ENCODE results near the gene G6PC2. TPM values are rescaled to one million over a fixed set of nuclear protein-coding genes. Genes with fewer than 3 reads are reported as not detected.

G6PC2 gene
- total RNA-seq, 1 experiment from 2014 or later, result not detected

DNA sequence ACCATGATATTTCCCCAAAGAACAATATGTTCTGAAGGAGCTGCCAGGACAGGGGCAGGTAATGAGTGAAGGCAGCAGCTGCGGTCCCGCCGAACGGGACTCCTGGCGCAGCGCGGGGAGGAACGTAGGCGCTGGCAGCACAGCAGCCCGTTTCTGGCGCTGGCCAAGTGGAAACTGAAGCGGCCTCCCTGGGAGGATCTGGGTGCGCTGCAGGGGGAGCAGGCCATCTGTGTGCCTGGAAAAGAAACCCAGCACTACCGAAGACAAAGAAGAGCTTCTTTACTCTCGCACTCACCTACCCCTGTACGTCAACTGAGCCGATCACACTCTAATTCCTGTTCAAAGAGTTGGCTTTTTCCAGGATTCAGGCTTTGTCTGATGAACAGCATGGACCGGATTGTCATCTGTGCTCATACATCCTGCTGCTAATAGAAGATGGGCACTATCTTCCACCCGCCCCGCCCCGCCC is 11.8 kb downstream of the G6PC2 start:
- intact Hi-C loops (cut with micrococcal nuclease; ENCODE audit: unreplicated experiment), result no loop called here
- H3K36me3 Mint-ChIP-seq (ENCODE audit: insufficient read depth, unreplicated experiment), result no peaks in the 10 kb centered on the region
- POLR2A ChIA-PET, result no interaction called here
- no peaks in the 10 kb centered on the region for H3K36me3 ChIP-seq (ENCODE audit: control insufficient read depth, insufficient read depth, low read length)
- H3K27me3 Mint-ChIP-seq (ENCODE audit: insufficient read depth, unreplicated experiment), result peaks cover 19% of the 10 kb centered on the region
- no peaks in the 10 kb centered on the region for H3K9me3 Mint-ChIP-seq (ENCODE audit: unreplicated experiment)
- H3K27ac Mint-ChIP-seq (ENCODE audit: unreplicated experiment), result no peak overlapping the region
- no peak for DNase-seq
- no peaks in the 10 kb centered on the region for H3K4me1 ChIP-seq
- CTCF ChIA-PET, result interaction anchor here (0.6 kb wide), 1 partner anchor 10 kb away, joined by 3 read pairs; no protein-coding TSS in a partner anchor
- H3K27me3 ChIP-seq (replicated peaks; ENCODE audit: control insufficient read depth, insufficient read depth, low read length), result peaks cover 2% of the 10 kb centered on the region; the same call in 1 of the 2 replicates
- no peak overlapping the region for H3K4me3 ChIP-seq (ENCODE audit: low read depth, low read length)
- TF ChIP-seq, protein P1, sequence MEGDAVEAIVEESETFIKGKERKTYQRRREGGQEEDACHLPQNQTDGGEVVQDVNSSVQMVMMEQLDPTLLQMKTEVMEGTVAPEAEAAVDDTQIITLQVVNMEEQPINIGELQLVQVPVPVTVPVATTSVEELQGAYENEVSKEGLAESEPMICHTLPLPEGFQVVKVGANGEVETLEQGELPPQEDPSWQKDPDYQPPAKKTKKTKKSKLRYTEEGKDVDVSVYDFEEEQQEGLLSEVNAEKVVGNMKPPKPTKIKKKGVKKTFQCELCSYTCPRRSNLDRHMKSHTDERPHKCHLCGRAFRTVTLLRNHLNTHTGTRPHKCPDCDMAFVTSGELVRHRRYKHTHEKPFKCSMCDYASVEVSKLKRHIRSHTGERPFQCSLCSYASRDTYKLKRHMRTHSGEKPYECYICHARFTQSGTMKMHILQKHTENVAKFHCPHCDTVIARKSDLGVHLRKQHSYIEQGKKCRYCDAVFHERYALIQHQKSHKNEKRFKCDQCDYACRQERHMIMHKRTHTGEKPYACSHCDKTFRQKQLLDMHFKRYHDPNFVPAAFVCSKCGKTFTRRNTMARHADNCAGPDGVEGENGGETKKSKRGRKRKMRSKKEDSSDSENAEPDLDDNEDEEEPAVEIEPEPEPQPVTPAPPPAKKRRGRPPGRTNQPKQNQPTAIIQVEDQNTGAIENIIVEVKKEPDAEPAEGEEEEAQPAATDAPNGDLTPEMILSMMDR (IDR thresholded peaks at IDR 0.05; ENCODE audit: insufficient read depth in 1 of 2, low read depth in 1 of 2, low read length in 1 of 2, severe bottlenecking in 1 of 2, unreplicated experiment in 1 of 2), result no peak
- no TSS peak for BruUV-seq (replicated peaks)
- no peak overlapping the region for H3K4me3 Mint-ChIP-seq (ENCODE audit: unreplicated experiment)
- no peaks in the 10 kb centered on the region for H3K4me1 Mint-ChIP-seq (ENCODE audit: low read depth, unreplicated experiment)
- 0 out of 2 replicates have a peak, but pooled peaks cover 3% of the 10 kb centered on the region for H3K9me3 ChIP-seq

DNA sequence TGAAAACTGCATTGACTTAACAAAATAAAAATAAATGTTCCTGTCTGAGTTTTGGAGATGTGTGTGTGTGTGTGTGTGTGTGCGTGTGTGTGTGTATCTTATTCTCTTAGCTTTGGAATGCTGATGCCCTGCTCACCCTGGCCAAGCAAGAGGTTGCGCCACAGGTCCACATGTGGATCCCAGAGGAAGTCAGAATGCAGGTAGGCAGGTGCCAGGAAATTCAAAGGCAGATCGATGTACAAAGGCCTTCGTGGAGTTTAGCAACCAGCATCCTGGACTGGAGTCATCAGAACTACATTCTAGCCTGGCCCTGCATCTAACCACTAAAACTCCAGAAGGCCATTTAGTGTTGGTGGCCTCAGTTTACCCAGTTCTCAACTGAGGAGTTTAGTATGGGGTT is 12.4 kb downstream of the G6PC2 start:
- TF ChIP-seq, protein P1 (IDR thresholded peaks at IDR 0.05; ENCODE audit: insufficient read depth in 1 of 2, low read depth in 1 of 2, low read length in 1 of 2, severe bottlenecking in 1 of 2, unreplicated experiment in 1 of 2), result no peak
- H3K9me3 Mint-ChIP-seq (ENCODE audit: unreplicated experiment), result no peaks in the 10 kb centered on the region
- H3K4me3 Mint-ChIP-seq (ENCODE audit: unreplicated experiment), result no peak overlapping the region
- no peak for DNase-seq
- H3K27ac Mint-ChIP-seq (ENCODE audit: unreplicated experiment), result no peak overlapping the region
- peaks cover 2% of the 10 kb centered on the region; the same call in 1 of the 2 replicates for H3K27me3 ChIP-seq (replicated peaks; ENCODE audit: control insufficient read depth, insufficient read depth, low read length)
- no peak overlapping the region for H3K4me3 ChIP-seq (ENCODE audit: low read depth, low read length)
- H3K4me1 Mint-ChIP-seq (ENCODE audit: low read depth, unreplicated experiment), result no peaks in the 10 kb centered on the region
- H3K9me3 ChIP-seq, result 0 out of 2 replicates have a peak, but pooled peaks cover 3% of the 10 kb centered on the region
- no peaks in the 10 kb centered on the region for H3K36me3 Mint-ChIP-seq (ENCODE audit: insufficient read depth, unreplicated experiment)
- intact Hi-C loops (cut with micrococcal nuclease; ENCODE audit: unreplicated experiment), result no loop called here
- no peaks in the 10 kb centered on the region for H3K4me1 ChIP-seq
- no peaks in the 10 kb centered on the region for H3K36me3 ChIP-seq (ENCODE audit: control insufficient read depth, insufficient read depth, low read length)
- peaks cover 23% of the 10 kb centered on the region for H3K27me3 Mint-ChIP-seq (ENCODE audit: insufficient read depth, unreplicated experiment)
- ChIA-PET POLR2A (no interaction called here), CTCF (interaction anchor here (0.6 kb wide), 1 partner anchor 10 kb away, joined by 3 read pairs; no protein-coding TSS in a partner anchor)
- BruUV-seq (replicated peaks), result no TSS peak

DNA sequence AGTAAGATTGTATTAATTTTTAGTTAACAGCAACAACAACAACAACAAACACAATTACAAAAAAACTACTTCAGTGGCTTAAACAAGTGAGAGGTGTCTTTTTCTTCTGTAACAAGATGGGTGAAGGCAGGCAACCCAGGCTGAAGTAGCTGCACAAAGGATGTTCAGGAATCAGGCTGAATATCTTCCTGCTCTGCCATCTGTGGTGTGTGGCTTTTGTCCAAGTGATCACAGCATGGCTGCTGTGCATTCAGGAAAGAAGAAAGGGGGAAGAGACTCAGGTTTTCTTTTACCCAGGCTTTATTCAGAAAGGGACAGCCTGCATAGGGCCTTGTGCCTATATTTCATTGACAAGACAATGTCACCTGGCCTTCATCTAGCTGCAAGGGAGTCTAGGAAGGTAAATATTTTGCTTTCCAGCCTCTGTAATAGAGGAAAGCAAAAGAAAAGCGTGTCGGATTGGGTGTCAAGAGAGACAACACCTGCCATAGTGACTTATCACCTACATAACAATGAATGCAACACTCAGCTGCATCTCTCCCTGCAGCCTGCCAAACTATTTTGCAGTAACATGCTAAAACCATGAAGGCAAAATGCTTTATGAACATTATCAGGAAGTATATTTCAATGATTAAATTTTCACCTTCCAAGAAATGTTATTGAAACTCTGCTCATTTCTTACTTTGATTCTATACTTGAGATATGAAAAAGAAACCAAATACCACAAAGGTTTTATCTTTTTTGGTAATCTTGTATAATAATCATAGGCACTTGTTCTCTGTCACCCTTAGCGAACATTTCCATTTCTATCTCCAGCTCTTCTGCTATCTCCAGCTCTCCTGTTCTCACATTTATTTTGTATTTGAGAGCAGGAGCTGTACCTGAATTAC is 14.6 kb downstream of the G6PC2 start:
- no peaks in the 10 kb centered on the region for H3K36me3 Mint-ChIP-seq (ENCODE audit: insufficient read depth, unreplicated experiment)
- Histone ChIP-seq H3K4me3 (ENCODE audit: low read depth, low read length) (no peak overlapping the region), H3K27me3 (replicated peaks; ENCODE audit: control insufficient read depth, insufficient read depth, low read length) (peaks cover 2% of the 10 kb centered on the region; the same call in 1 of the 2 replicates), H3K9me3 (0 out of 2 replicates have a peak, but pooled peaks cover 3% of the 10 kb centered on the region), H3K36me3 (ENCODE audit: control insufficient read depth, insufficient read depth, low read length) (no peaks in the 10 kb centered on the region), H3K4me1 (no peaks in the 10 kb centered on the region)
- no peak overlapping the region for H3K27ac Mint-ChIP-seq (ENCODE audit: unreplicated experiment)
- no peak for DNase-seq
- ChIA-PET POLR2A (no interaction called here), CTCF (no interaction called here)
- BruUV-seq (replicated peaks), result no TSS peak
- no peak overlapping the region for H3K4me3 Mint-ChIP-seq (ENCODE audit: unreplicated experiment)
- peaks cover 16% of the 10 kb centered on the region for H3K27me3 Mint-ChIP-seq (ENCODE audit: insufficient read depth, unreplicated experiment)
- H3K4me1 Mint-ChIP-seq (ENCODE audit: low read depth, unreplicated experiment), result no peaks in the 10 kb centered on the region
- intact Hi-C loops (cut with micrococcal nuclease; ENCODE audit: unreplicated experiment), result loop anchor here (5.0 kb wide), 1 partner anchor 58 kb away; no protein-coding TSS in a partner anchor
- TF ChIP-seq, protein P1 (IDR thresholded peaks at IDR 0.05; ENCODE audit: insufficient read depth in 1 of 2, low read depth in 1 of 2, low read length in 1 of 2, severe bottlenecking in 1 of 2, unreplicated experiment in 1 of 2), result no peak
- no peaks in the 10 kb centered on the region for H3K9me3 Mint-ChIP-seq (ENCODE audit: unreplicated experiment)
